ENCODE data around the gene CBX3.
A peak's percentile ranks its signal among the peaks of the same experiment; 100 is the strongest.

Gene CBX3

GRCh38 chr7:26188206-26188956 lies 13.2 kb upstream of the CBX3 start:
- Histone ChIP-seq H3K4ac (ENCODE audit: low read depth, low read length) (no peak overlapping the region), H2BK120ac (ENCODE audit: low read depth, low read length) (no peak overlapping the region), H3K4me2 (ENCODE audit: low read length) (no peak overlapping the region), H3K4me3 (ENCODE audit: low read length) (no peak overlapping the region), H3K9ac (ENCODE audit: low read length) (no peak overlapping the region), H4K8ac (ENCODE audit: low read depth, low read length) (no peak overlapping the region), H2AK5ac (ENCODE audit: low read length) (no peak overlapping the region), H3K27me3 (ENCODE audit: insufficient read depth, low read length, poor library complexity) (no peaks in the 10 kb centered on the region), H3K27ac (ENCODE audit: low read depth, low read length) (no peak overlapping the region), H3K18ac (ENCODE audit: low read length) (no peak overlapping the region), H3K56ac (ENCODE audit: low read length) (no peak overlapping the region), H2BK15ac (replicated peaks; ENCODE audit: low read depth) (no peak overlapping the region), H3K79me2 (ENCODE audit: control insufficient read depth, insufficient read depth, low read length) (peaks cover 19% of the 10 kb centered on the region), H3K23ac (ENCODE audit: low read length) (no peak overlapping the region), H3K36me3 (ENCODE audit: control insufficient read depth, insufficient read depth, low read length) (peaks cover 15% of the 10 kb centered on the region), H3K4me1 (ENCODE audit: control insufficient read depth, low read depth, low read length) (no peaks in the 10 kb centered on the region), H4K5ac (ENCODE audit: low read length) (no peak overlapping the region), H3K79me1 (ENCODE audit: low read length) (no peaks in the 10 kb centered on the region), H2BK5ac (ENCODE audit: low read length) (no peak overlapping the region)
- DNase-seq = peak; percentile 55
- no CpG with 5 or more reads among the region's 9 CpGs for WGBS (ENCODE audit: extremely low coverage, insufficient coverage, low lambda C conversion rate)

- Histone ChIP-seq H4K8ac (ENCODE audit: low read depth, low read length) (no peak overlapping the region), H2BK120ac (ENCODE audit: low read depth, low read length) (no peak overlapping the region), H3K79me2 (ENCODE audit: control insufficient read depth, insufficient read depth, low read length) (peaks cover 26% of the 10 kb centered on the region), H2BK5ac (ENCODE audit: low read length) (no peak overlapping the region), H4K5ac (ENCODE audit: low read length) (no peak overlapping the region), H3K56ac (ENCODE audit: low read length) (no peak overlapping the region), H3K4ac (ENCODE audit: low read depth, low read length) (no peak overlapping the region), H3K4me2 (ENCODE audit: low read length) (no peak overlapping the region), H3K36me3 (ENCODE audit: control insufficient read depth, insufficient read depth, low read length) (peaks cover 16% of the 10 kb centered on the region), H3K23ac (ENCODE audit: low read length) (no peak overlapping the region), H3K4me1 (ENCODE audit: control insufficient read depth, low read depth, low read length) (no peaks in the 10 kb centered on the region), H3K18ac (ENCODE audit: low read length) (no peak overlapping the region), H3K9ac (ENCODE audit: low read length) (no peak overlapping the region), H3K27me3 (ENCODE audit: insufficient read depth, low read length, poor library complexity) (no peaks in the 10 kb centered on the region), H2BK15ac (replicated peaks; ENCODE audit: low read depth) (no peak overlapping the region), H3K27ac (ENCODE audit: low read depth, low read length) (no peak overlapping the region), H3K4me3 (ENCODE audit: low read length) (no peak overlapping the region), H2AK5ac (ENCODE audit: low read length) (no peak overlapping the region), H3K79me1 (ENCODE audit: low read length) (no peaks in the 10 kb centered on the region)
- DNase-seq = no peak
- no CpG with 5 or more reads among the region's 3 CpGs for WGBS (ENCODE audit: extremely low coverage, insufficient coverage, low lambda C conversion rate)
Observed at GRCh38 chr7:26188957-26189541, 12.5 kb upstream of the CBX3 start.

GRCh38 chr7:26189697-26190096 lies 11.8 kb upstream of the CBX3 start:
- no peak overlapping the region for H2BK5ac ChIP-seq (ENCODE audit: low read length)
- no peak overlapping the region for H3K23ac ChIP-seq (ENCODE audit: low read length)
- no peaks in the 10 kb centered on the region for H3K27me3 ChIP-seq (ENCODE audit: insufficient read depth, low read length, poor library complexity)
- H3K27ac ChIP-seq (ENCODE audit: low read depth, low read length) = no peak overlapping the region
- H4K8ac ChIP-seq (ENCODE audit: low read depth, low read length) = no peak overlapping the region
- H3K4me1 ChIP-seq (ENCODE audit: control insufficient read depth, low read depth, low read length) = no peaks in the 10 kb centered on the region
- H3K4me3 ChIP-seq (ENCODE audit: low read length) = no peak overlapping the region
- no peak overlapping the region for H3K56ac ChIP-seq (ENCODE audit: low read length)
- no peak overlapping the region for H2BK120ac ChIP-seq (ENCODE audit: low read depth, low read length)
- no peaks in the 10 kb centered on the region for H3K79me1 ChIP-seq (ENCODE audit: low read length)
- H3K4ac ChIP-seq (ENCODE audit: low read depth, low read length) = no peak overlapping the region
- no peak overlapping the region for H3K4me2 ChIP-seq (ENCODE audit: low read length)
- no peak overlapping the region for H2AK5ac ChIP-seq (ENCODE audit: low read length)
- H3K36me3 ChIP-seq (ENCODE audit: control insufficient read depth, insufficient read depth, low read length) = peaks cover 19% of the 10 kb centered on the region
- no CpG with 5 or more reads among the region's 3 CpGs for WGBS (ENCODE audit: extremely low coverage, insufficient coverage, low lambda C conversion rate)
- H3K18ac ChIP-seq (ENCODE audit: low read length) = no peak overlapping the region
- no peak overlapping the region for H2BK15ac ChIP-seq (replicated peaks; ENCODE audit: low read depth)
- H3K79me2 ChIP-seq (ENCODE audit: control insufficient read depth, insufficient read depth, low read length) = peaks cover 32% of the 10 kb centered on the region
- no peak for DNase-seq
- no peak overlapping the region for H3K9ac ChIP-seq (ENCODE audit: low read length)
- H4K5ac ChIP-seq (ENCODE audit: low read length) = no peak overlapping the region

GRCh38 chr7:26190417-26190869 lies 11.1 kb upstream of the CBX3 start:
- no peak overlapping the region for H3K4me2 ChIP-seq (ENCODE audit: low read length)
- H2AK5ac ChIP-seq (ENCODE audit: low read length) = no peak overlapping the region
- H2BK15ac ChIP-seq (replicated peaks; ENCODE audit: low read depth) = no peak overlapping the region
- H3K9ac ChIP-seq (ENCODE audit: low read length) = no peak overlapping the region
- DNase-seq = no peak
- H3K18ac ChIP-seq (ENCODE audit: low read length) = no peak overlapping the region
- no peaks in the 10 kb centered on the region for H3K4me1 ChIP-seq (ENCODE audit: control insufficient read depth, low read depth, low read length)
- H3K36me3 ChIP-seq (ENCODE audit: control insufficient read depth, insufficient read depth, low read length) = peaks cover 21% of the 10 kb centered on the region
- no peak overlapping the region for H4K8ac ChIP-seq (ENCODE audit: low read depth, low read length)
- H4K5ac ChIP-seq (ENCODE audit: low read length) = no peak overlapping the region
- no peaks in the 10 kb centered on the region for H3K79me1 ChIP-seq (ENCODE audit: low read length)
- no peak overlapping the region for H3K4ac ChIP-seq (ENCODE audit: low read depth, low read length)
- H3K79me2 ChIP-seq (ENCODE audit: control insufficient read depth, insufficient read depth, low read length) = peaks cover 39% of the 10 kb centered on the region
- H3K56ac ChIP-seq (ENCODE audit: low read length) = no peak overlapping the region
- no peak overlapping the region for H2BK120ac ChIP-seq (ENCODE audit: low read depth, low read length)
- WGBS (ENCODE audit: extremely low coverage, insufficient coverage, low lambda C conversion rate) = no CpG with 5 or more reads among the region's 1 CpG
- no peak overlapping the region for H3K27ac ChIP-seq (ENCODE audit: low read depth, low read length)
- H3K4me3 ChIP-seq (ENCODE audit: low read length) = no peak overlapping the region
- no peak overlapping the region for H2BK5ac ChIP-seq (ENCODE audit: low read length)
- H3K27me3 ChIP-seq (ENCODE audit: insufficient read depth, low read length, poor library complexity) = no peaks in the 10 kb centered on the region
- no peak overlapping the region for H3K23ac ChIP-seq (ENCODE audit: low read length)

- Histone ChIP-seq H3K79me2 (ENCODE audit: control insufficient read depth, insufficient read depth, low read length) (peaks cover 49% of the 10 kb centered on the region), H3K79me1 (ENCODE audit: low read length) (no peaks in the 10 kb centered on the region), H3K4me3 (ENCODE audit: low read length) (no peak overlapping the region), H2BK5ac (ENCODE audit: low read length) (no peak overlapping the region), H4K8ac (ENCODE audit: low read depth, low read length) (no peak overlapping the region), H3K27ac (ENCODE audit: low read depth, low read length) (no peak overlapping the region), H3K27me3 (ENCODE audit: insufficient read depth, low read length, poor library complexity) (no peaks in the 10 kb centered on the region), H3K56ac (ENCODE audit: low read length) (no peak overlapping the region), H3K4me1 (ENCODE audit: control insufficient read depth, low read depth, low read length) (no peaks in the 10 kb centered on the region), H3K4me2 (ENCODE audit: low read length) (no peak overlapping the region), H3K4ac (ENCODE audit: low read depth, low read length) (no peak overlapping the region), H2BK120ac (ENCODE audit: low read depth, low read length) (no peak overlapping the region), H2AK5ac (ENCODE audit: low read length) (no peak overlapping the region), H3K23ac (ENCODE audit: low read length) (no peak overlapping the region), H2BK15ac (replicated peaks; ENCODE audit: low read depth) (no peak overlapping the region), H4K5ac (ENCODE audit: low read length) (no peak overlapping the region), H3K18ac (ENCODE audit: low read length) (no peak overlapping the region), H3K9ac (ENCODE audit: low read length) (no peak overlapping the region), H3K36me3 (ENCODE audit: control insufficient read depth, insufficient read depth, low read length) (peaks cover 26% of the 10 kb centered on the region)
- WGBS (ENCODE audit: extremely low coverage, insufficient coverage, low lambda C conversion rate) = 100% methylated on average over 2 of the region's 7 CpGs
- no peak for DNase-seq
Observed at GRCh38 chr7:26191233-26191973, 10.1 kb upstream of the CBX3 start.
